Mesothelial cell of epicardium (in vitro differentiated cells): ENCODE results near the gene TADA3. TPM values are rescaled to one million over a fixed set of nuclear protein-coding genes. Genes with fewer than 3 reads are reported as not detected.

Experiments
- DNase-seq, 2 experiments: peaks; one replicate each; pipeline ENCODE4 v3.0.0; 2021; ENCODE audit warnings: low spot score in 2 of 2; ENCODE audit not compliant: unreplicated experiment in 2 of 2
- H3K27ac Mint-ChIP-seq: 2 replicates; pipeline ENCODE4 v1.8.0; 2021; ENCODE audit warnings: mixed read lengths
- H3K27me3 Mint-ChIP-seq: 2 replicates; pipeline ENCODE4 v1.8.0; 2021; ENCODE audit warnings: low read depth, mixed read lengths
- H3K36me3 Mint-ChIP-seq: 2 replicates; pipeline ENCODE4 v1.8.0; 2021; ENCODE audit warnings: mixed read lengths
- H3K4me1 Mint-ChIP-seq: 2 replicates; pipeline ENCODE4 v1.8.0; 2021; ENCODE audit warnings: mixed read lengths
- H3K4me3 Mint-ChIP-seq: 2 replicates; pipeline ENCODE4 v1.8.0; 2021; ENCODE audit warnings: mild to moderate bottlenecking, moderate library complexity, mixed read lengths
- H3K9me3 Mint-ChIP-seq: 2 replicates; pipeline ENCODE4 v1.8.0; 2021; ENCODE audit warnings: mixed read lengths
- total RNA-seq: library from RNA; stranded (reverse); gene quantifications from 3 replicates; pipeline ENCODE4 v1.2.1, GENCODE V29; 2021
- TF ChIP-seq, protein P1 (sequence below): fragments of 200-600 bp; sonication (generic); IDR thresholded peaks from one replicate; pipeline ENCODE4 v1.5.0; 2021; ENCODE audit warnings: antibody characterized with exemption; ENCODE audit not compliant: unreplicated experiment

TADA3 gene
- total RNA-seq, 1 donor from 2014 or later, result 67.2 TPM

DNA sequence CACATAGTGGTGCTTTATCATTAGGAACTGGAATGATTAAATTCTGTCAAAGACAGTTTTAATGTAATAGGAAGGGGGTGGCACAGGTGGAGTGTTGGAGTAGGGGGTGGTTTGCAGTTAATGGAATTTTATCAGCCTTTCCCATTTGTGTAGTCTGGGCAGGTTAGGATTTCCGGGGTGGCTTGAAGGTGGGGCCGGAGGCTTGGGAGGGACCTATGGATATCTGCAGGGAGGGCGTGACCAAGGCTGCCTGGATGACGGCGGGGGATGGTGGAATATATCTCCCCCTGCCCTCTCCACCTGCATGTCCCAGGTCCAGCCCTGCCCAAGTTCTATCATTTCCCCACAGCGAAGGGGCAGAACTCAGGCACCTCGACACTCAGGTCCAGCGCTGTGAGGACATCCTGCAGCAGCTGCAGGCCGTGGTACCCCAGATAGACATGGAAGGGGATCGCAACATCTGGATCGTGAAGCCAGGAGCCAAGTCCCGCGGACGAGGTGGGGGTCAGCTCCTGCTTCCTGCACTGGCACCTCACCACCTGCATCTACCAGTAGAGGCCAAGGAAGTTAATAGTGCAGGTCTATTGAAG is 33.3 kb upstream of the TADA3 start:
- Mint-ChIP-seq H3K4me1 (no peaks in the 10 kb centered on the region), H3K36me3 (peaks cover 9% of the 10 kb centered on the region), H3K4me3 (no peak overlapping the region), H3K27ac (no peak overlapping the region), H3K27me3 (no peaks in the 10 kb centered on the region), H3K9me3 (no peaks in the 10 kb centered on the region)
- no peak for DNase-seq
- TF ChIP-seq, protein P1, sequence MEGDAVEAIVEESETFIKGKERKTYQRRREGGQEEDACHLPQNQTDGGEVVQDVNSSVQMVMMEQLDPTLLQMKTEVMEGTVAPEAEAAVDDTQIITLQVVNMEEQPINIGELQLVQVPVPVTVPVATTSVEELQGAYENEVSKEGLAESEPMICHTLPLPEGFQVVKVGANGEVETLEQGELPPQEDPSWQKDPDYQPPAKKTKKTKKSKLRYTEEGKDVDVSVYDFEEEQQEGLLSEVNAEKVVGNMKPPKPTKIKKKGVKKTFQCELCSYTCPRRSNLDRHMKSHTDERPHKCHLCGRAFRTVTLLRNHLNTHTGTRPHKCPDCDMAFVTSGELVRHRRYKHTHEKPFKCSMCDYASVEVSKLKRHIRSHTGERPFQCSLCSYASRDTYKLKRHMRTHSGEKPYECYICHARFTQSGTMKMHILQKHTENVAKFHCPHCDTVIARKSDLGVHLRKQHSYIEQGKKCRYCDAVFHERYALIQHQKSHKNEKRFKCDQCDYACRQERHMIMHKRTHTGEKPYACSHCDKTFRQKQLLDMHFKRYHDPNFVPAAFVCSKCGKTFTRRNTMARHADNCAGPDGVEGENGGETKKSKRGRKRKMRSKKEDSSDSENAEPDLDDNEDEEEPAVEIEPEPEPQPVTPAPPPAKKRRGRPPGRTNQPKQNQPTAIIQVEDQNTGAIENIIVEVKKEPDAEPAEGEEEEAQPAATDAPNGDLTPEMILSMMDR, result no peak

DNA sequence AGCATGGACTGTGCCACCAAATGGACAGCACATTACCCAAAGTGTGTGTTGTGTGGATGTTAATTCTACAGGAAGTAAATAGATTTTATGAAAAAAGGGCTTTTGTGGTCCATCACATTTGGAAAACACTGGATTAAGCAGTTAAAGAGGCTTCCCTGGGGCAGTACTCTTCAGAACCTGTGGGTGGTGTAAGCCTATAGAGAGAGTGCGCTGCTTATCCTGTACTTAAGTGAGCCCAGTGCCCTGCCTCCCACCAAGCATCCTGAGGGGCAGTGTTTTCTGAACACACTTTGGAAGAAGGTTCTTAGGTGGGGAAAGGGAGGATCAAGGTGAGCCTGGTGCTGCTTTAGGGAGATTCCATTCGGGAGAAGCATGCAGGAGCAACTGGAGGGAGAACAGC is 28.7 kb upstream of the TADA3 start:
- Mint-ChIP-seq H3K36me3 (peaks cover 11% of the 10 kb centered on the region), H3K4me3 (no peak overlapping the region)
- no peak for DNase-seq

DNA sequence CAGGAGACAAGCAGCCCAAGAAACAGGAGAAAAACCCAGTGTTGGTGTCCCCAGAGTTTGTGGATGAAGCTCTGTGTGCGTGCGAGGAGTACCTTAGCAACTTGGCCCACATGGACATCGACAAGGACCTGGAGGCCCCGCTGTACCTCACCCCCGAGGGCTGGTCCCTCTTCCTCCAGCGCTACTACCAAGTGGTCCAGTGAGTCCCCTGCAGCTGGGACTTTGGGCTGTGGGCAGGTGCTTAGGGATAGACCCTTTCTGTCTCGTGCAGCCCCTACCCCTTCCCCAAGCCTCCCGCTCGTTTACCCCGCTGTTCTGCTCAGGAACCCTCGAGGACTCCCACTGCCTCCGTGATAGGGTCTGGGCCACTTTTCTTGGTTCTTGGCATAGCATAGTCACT is 28.3 kb upstream of the TADA3 start:
- H3K4me1 Mint-ChIP-seq, result no peaks in the 10 kb centered on the region
- H3K4me3 Mint-ChIP-seq, result no peak overlapping the region
- no peak for DNase-seq
- no peak overlapping the region for H3K27ac Mint-ChIP-seq
- peaks cover 11% of the 10 kb centered on the region for H3K36me3 Mint-ChIP-seq
- H3K27me3 Mint-ChIP-seq, result no peaks in the 10 kb centered on the region
- TF ChIP-seq, protein P1, result no peak
- H3K9me3 Mint-ChIP-seq, result no peaks in the 10 kb centered on the region

More for the DNA sequence above, 28.7 kb upstream of the TADA3 start:
- Mint-ChIP-seq H3K4me1 (no peaks in the 10 kb centered on the region), H3K27ac (no peak overlapping the region), H3K27me3 (no peaks in the 10 kb centered on the region), H3K9me3 (no peaks in the 10 kb centered on the region)
- TF ChIP-seq, protein P1, result no peak

DNA sequence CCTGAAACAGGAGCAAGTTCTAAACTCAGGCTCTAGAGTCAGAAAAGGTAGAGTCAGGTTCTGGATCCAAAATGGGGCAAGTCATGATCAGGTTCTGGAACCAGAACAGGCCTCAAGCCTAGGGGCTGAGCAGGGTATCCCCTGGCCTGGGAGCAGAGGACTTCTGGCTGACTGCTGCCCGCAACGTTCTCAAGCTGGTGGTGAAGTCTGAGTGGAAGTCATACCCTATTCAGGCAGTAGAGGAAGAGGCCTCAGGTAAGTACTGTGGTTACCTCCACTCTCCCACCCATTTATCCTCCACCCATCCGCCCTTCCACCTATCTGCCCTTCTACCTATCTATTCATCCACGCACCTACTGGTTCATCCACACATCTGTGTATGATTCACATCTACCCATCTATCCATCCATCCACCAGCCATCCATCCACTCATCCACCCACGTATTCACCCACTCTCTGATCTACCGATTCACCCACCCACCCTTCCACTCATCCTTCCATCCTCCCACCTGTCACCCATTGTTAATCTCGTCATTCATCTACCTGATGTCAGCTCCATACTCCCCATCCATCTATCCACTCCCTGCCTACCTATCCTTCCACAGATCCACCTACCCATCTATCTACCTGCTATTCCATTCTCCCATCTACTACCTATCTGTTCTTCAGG is 26.5 kb upstream of the TADA3 start:
- no peaks in the 10 kb centered on the region for H3K27me3 Mint-ChIP-seq
- TF ChIP-seq, protein P1, result no peak
- H3K4me1 Mint-ChIP-seq, result no peaks in the 10 kb centered on the region
- no peak for DNase-seq
- no peak overlapping the region for H3K4me3 Mint-ChIP-seq
- H3K27ac Mint-ChIP-seq, result no peak overlapping the region
- no peaks in the 10 kb centered on the region for H3K9me3 Mint-ChIP-seq
- H3K36me3 Mint-ChIP-seq, result peaks cover 11% of the 10 kb centered on the region

DNA sequence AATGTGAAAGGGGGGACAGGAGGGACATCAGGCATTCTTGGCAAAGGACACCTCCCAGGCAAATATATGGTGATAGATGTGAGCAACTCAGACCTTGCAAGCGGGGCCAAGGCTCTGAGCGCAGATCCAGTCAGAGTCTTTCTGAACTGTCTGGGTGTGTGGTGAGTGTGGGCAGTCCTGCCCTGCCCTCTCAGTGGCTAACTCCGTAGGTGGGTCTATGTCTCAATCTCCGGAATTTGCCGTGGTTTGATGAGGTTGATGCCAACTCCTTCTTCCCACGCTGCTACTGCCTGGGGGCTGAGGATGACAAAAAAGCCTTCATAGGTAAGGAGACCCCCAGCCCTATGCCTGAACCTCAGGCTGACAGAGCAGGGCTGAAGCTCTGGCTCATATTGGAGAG is 25.2 kb upstream of the TADA3 start:
- H3K27me3 Mint-ChIP-seq, result no peaks in the 10 kb centered on the region
- H3K27ac Mint-ChIP-seq, result no peak overlapping the region
- H3K36me3 Mint-ChIP-seq, result peaks cover 16% of the 10 kb centered on the region
- H3K9me3 Mint-ChIP-seq, result no peaks in the 10 kb centered on the region
- TF ChIP-seq, protein P1, result no peak
- DNase-seq, result no peak
- H3K4me1 Mint-ChIP-seq, result no peaks in the 10 kb centered on the region
- H3K4me3 Mint-ChIP-seq, result no peak overlapping the region
